Mucosa of descending colon (tissue), 3 donors: ENCODE results near the gene GSE1. TPM values are rescaled to one million over a fixed set of nuclear protein-coding genes. Genes with fewer than 3 reads are reported as not detected.

Experiments used
- ATAC-seq: fragments of 200-7000 bp; cut with Tn5 transposase; one replicate; pipeline ENCODE4 v1.9.1; 2020; ENCODE audit warnings: mild to moderate bottlenecking, moderate library complexity
- DNase-seq, 3 donors: peaks; one replicate each; pipeline ENCODE4 v3.0.0-alpha.2; 2020
- H3K36me3 ChIP-seq: fragments of 200-600 bp; one replicate; pipeline ENCODE4 v1.8.0; 2021; ENCODE audit warnings: low read depth, mild to moderate bottlenecking
- H3K4me1 ChIP-seq: fragments of 200-600 bp; one replicate; pipeline ENCODE4 v1.8.0; 2021; ENCODE audit warnings: low read depth, mild to moderate bottlenecking
- H3K4me3 ChIP-seq: fragments of 200-600 bp; one replicate; pipeline ENCODE4 v1.8.0; 2021; ENCODE audit warnings: mild to moderate bottlenecking
- H3K9me3 ChIP-seq: fragments of 200-600 bp; one replicate; pipeline ENCODE4 v1.8.0; 2021; ENCODE audit warnings: mild to moderate bottlenecking
- intact Hi-C, 2 donors: fragments of 100-400 bp; cut with DNase I in 1 of 2; cut with micrococcal nuclease in 1 of 2; formaldehyde crosslinking; loops; one replicate each; pipeline versions ENCODE4 v1.11.0 to v1.11.1; 2022; cut with DNase I, micrococcal nuclease
- long read RNA-seq, 2 donors: library from polyadenylated mRNA; unstranded; transcript quantifications; one replicate each; pipeline ENCODE4 v2.0.0, GENCODE V29; 2019 to 2021
- total RNA-seq, 3 donors: library from RNA; stranded (reverse); fragmentation: NEBNext Ultra II Directional in 2 of 3; extraction: Animal tissue kit (Norgen Biotek cat#: 25700) in 2 of 3; gene quantifications; one replicate each; pipeline versions ENCODE4 v1.2.1 to v1.2.4, GENCODE V29; 2021 to 2023
- TF ChIP-seq, protein P1 (sequence below): fragments of 200-600 bp; IDR thresholded peaks from one replicate; pipeline ENCODE4 v1.8.0; 2022; ENCODE audit warnings: antibody characterized with exemption, mild to moderate bottlenecking
- donor health status: DM: no; HTN: no; CAD: no; lungs with moderate emphysema.
- donor health status: DM: no; HTN: no; CAD: no.
- donor health status: DM: no; HTN: yes; CAD: no.

The GSE1 gene
- 100 to 1,000 TPM; 107 to 122 (median 107) TPM for total RNA-seq
- long read RNA-seq, donor 1, partial matches to known transcripts: 55 of 105 reads
- long read RNA-seq, donor 1, other reads (novel, unspliced or antisense): 49 of 105 reads
- long read RNA-seq, donor 2, partial matches to known transcripts: 4 of 20 reads
- long read RNA-seq, donor 2, other reads (novel, unspliced or antisense): 16 of 20 reads

GRCh38 chr16:85612801-85613603 lies at the start of gene GSE1:
GSE1 (plus strand) TSS chr16:85613322; CDS start chr16:85613392, 70 bp downstream.
- Histone ChIP-seq H3K9me3 (no peaks in the 10 kb centered on the region), H3K4me3 (peak within 1 kb of the TSS; percentile 44), H3K36me3 (no peaks in the 10 kb centered on the region), H3K4me1 (peaks cover 50% of the 10 kb centered on the region)
- TF ChIP-seq, protein P1, sequence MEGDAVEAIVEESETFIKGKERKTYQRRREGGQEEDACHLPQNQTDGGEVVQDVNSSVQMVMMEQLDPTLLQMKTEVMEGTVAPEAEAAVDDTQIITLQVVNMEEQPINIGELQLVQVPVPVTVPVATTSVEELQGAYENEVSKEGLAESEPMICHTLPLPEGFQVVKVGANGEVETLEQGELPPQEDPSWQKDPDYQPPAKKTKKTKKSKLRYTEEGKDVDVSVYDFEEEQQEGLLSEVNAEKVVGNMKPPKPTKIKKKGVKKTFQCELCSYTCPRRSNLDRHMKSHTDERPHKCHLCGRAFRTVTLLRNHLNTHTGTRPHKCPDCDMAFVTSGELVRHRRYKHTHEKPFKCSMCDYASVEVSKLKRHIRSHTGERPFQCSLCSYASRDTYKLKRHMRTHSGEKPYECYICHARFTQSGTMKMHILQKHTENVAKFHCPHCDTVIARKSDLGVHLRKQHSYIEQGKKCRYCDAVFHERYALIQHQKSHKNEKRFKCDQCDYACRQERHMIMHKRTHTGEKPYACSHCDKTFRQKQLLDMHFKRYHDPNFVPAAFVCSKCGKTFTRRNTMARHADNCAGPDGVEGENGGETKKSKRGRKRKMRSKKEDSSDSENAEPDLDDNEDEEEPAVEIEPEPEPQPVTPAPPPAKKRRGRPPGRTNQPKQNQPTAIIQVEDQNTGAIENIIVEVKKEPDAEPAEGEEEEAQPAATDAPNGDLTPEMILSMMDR: no peak
- DNase-seq (peak; percentile 96 to 98 (median 98)), ATAC-seq (peak; percentile 63)
- intact Hi-C loops: no loop called here

- TF ChIP-seq, protein P1: no peak
- Histone ChIP-seq H3K4me1 (peaks cover 81% of the 10 kb centered on the region), H3K4me3 (no peak overlapping the region), H3K9me3 (no peaks in the 10 kb centered on the region), H3K36me3 (no peaks in the 10 kb centered on the region)
- ATAC-seq: peak; percentile 52
- DNase-seq: peak; percentile 88 to 91 (median 90)
- intact Hi-C loops: no loop called here
These were observed 49.4 kb upstream of the GSE1 start for GRCh38 chr16:85563515-85564276.

DNA sequence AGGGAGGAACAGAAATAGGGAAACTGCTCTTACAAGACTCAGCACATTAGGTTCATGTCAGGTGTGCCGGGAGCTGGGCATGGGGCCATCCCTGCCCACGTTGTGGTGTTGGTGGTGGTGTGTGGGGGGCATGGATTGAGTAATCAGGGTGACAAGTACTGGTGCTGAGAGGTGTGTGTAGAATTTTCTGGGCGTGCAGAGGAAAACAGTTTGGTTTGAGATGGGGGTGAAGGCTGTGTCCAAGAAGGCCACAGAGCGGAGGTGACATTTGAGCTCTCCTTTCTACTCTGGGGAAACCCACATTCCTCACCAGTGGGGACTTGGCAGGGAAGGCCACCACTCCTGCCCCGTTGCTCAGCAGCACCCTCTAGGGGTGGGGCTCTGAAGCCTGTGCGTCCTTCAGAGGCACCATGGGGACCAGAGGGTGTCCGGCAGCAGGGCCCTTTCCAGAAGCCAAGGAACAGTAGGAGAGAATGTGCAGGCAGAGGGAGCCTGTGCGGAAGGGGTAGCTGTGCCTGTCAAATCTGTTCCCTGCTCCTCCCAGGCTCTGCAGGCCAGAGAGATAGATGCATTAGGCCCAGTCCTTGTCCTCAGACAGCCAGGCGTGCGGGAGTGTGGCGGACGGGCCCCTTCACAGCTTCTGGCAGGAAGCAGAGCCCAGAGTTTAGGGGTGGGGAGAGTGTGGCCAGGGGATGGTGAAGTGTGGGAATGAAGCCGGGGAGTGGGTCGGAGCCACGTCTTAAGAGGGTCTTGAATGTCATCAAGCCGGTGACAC lies 48.7 kb upstream of the GSE1 start:
- ATAC-seq (no peak), DNase-seq (peak in 1 of 3 donors; percentile 76)
- Histone ChIP-seq H3K4me3 (no peak overlapping the region), H3K36me3 (no peaks in the 10 kb centered on the region), H3K9me3 (no peaks in the 10 kb centered on the region), H3K4me1 (peaks cover 81% of the 10 kb centered on the region)
- intact Hi-C loops: loop anchor here in 1 of 2 donors (5.0 kb wide), 1 partner anchor 43 kb away; no protein-coding TSS in a partner anchor
- TF ChIP-seq, protein P1: peak; percentile 31

- ATAC-seq: no peak
- TF ChIP-seq, protein P1: no peak
- H3K4me3 ChIP-seq: no peak overlapping the region
- no peaks in the 10 kb centered on the region for H3K36me3 ChIP-seq
- intact Hi-C loops: loop anchor here in 1 of 2 donors (5.0 kb wide), 1 partner anchor 42 kb away; no protein-coding TSS in a partner anchor
- DNase-seq: no peak
- no peaks in the 10 kb centered on the region for H3K9me3 ChIP-seq
- peaks cover 80% of the 10 kb centered on the region for H3K4me1 ChIP-seq
These were observed 47.8 kb upstream of the GSE1 start for GRCh38 chr16:85565340-85565739.
